ENCODE data around the gene SCFD2.
"Not testable (repeated sequence)": the region's sequence is repeated elsewhere in the genome, so short reads cannot be mapped to it uniquely, and the experiment has no call there.

DNA sequence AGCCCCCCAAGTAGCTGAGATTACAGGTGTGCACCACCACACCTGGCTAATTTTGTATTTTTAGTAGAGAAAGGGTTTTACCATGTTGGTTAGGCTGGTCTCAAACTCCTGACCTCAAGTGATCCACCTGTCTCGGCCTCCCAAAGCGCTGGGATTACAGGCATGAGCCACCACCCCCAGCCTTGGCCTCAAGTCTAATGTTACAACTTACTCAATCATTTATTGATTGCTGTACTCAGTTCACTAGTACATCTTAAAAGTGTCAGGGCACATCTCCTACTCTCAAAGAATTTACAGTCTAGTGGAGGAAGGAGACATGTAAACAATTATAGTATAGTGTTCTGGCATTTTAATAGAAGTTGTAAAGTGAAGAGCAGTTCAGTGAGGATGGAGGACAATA is 19.5 kb downstream of the SCFD2 start:
- TF ChIP-seq CTCF, EP300 (IDR thresholded peaks at IDR 0.05): not testable (repeated sequence)

Measured in sigmoid colon (tissue), 4 donors.